HG03469 (cell line): ENCODE results near the gene CENPQ.

Source experiments
- ATAC-seq: cut with Tn5 transposase; IDR thresholded peaks from one replicate; pipeline ENCODE4 v1.9.1; 2021; ENCODE audit warnings: mild to moderate bottlenecking, moderate library complexity, moderate number of reproducible peaks; ENCODE audit not compliant: unreplicated experiment

Gene CENPQ

GRCh38 chr6:49539102-49539501 is 75.9 kb downstream of the CENPQ start:
- ATAC-seq = no peak

DNA sequence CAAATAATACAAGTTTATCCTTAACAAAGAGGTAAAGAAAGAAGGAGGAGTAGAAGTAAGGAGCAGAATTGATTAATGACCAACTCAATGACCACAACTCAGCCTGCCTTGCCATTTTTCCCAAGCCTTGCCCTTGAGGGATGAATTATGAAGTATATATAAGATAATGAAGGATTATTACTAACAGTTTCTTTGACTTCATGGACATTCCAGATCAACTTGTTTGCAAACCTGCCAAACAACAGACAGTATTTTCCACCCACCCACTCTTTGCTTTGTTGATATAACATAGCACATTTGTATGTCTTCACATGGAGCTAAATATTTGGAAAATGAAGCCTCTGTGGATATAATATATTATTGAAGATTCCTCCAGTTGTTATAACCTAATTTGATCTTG is 77.4 kb downstream of the CENPQ start:
- ATAC-seq = no peak

DNA sequence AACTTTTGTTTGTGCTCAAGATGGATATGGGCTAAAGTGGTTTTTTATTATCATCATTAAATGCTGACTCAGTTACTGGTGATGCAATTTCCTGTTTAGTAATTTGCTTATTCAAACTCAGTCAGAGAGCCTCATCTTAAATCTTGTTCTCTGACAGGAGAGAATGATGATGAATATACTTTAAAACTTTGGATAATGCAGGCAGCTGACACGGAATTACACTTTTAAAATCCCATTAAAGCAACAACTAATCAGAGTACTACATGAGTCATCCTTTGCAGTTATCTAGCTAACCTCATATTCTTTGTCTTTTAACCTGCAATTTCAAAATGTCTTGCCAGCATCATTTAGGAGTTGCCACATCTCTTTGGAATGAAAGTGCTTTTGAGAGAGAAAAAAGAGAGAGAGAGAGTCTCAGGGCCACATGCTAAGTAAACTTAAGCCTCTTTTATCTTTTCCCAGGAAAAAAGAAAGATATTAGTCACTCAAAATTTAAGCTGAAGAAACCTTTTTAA is 78.1 kb downstream of the CENPQ start:
- ATAC-seq = no peak

GRCh38 chr6:49541936-49542335 is 78.8 kb downstream of the CENPQ start:
- no peak for ATAC-seq
